ENCODE results near the gene CCDC74B.
"Not testable (repeated sequence)": the region's sequence is repeated elsewhere in the genome, so short reads cannot be mapped to it uniquely, and the experiment has no call there.

Gene CCDC74B

GRCh38 chr2:130102597-130103363, 42.1 kb downstream of the CCDC74B start:
- not testable (repeated sequence) for DNase-seq (ENCODE audit: low spot score)

All from HuH-7.5 (cell line).